ENCODE results near the gene GLIS1.

Gene GLIS1

DNA sequence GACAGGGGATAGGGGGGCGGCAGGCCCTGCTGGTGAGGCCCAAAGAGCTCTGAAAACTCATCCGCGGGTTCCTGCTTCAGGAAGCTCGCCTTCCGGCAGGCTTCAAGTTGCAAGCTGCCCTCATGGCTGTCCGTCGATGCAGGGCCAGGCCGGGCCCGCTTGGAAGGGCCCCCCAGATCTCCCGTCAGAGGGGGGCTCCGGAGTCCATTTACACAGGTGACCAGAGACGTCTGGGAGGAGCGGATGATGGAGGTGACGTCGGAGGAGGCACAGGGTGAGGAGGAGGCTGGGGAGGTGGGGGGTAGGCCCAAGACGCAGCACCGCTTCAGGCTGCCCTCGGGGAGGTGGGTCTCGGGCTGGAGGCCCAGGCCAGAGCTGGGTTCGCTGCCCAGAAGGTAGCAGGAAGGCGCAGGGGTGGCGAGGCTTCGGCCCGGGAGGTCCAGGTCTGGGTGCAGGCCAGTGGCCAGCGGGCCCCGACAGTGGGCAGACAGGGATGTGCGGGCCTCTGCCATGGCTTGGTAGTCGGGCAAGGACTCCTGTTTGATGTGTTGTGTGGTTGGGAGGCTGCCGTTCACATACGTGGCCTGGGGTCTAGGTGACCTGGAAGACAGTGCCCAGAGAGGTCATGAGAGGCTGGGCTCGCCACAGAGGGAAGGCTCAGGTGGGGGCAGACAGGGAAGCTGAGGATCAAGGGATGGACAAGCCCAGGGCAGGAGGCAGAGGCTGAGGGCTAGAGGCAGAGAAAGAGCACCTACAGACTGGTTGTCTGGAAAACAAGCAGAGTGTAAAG lies 144.4 kb downstream of the GLIS1 start:
- ChIA-PET POLR2A (no interaction called here), CTCF (interaction anchor here (1.1 kb wide), 1 partner anchor 160 kb away, joined by 3 read pairs; no protein-coding TSS in a partner anchor)
- H3K4me3 ChIP-seq (ENCODE audit: low read depth, low read length), result no peak overlapping the region
- TF ChIP-seq, protein P1, sequence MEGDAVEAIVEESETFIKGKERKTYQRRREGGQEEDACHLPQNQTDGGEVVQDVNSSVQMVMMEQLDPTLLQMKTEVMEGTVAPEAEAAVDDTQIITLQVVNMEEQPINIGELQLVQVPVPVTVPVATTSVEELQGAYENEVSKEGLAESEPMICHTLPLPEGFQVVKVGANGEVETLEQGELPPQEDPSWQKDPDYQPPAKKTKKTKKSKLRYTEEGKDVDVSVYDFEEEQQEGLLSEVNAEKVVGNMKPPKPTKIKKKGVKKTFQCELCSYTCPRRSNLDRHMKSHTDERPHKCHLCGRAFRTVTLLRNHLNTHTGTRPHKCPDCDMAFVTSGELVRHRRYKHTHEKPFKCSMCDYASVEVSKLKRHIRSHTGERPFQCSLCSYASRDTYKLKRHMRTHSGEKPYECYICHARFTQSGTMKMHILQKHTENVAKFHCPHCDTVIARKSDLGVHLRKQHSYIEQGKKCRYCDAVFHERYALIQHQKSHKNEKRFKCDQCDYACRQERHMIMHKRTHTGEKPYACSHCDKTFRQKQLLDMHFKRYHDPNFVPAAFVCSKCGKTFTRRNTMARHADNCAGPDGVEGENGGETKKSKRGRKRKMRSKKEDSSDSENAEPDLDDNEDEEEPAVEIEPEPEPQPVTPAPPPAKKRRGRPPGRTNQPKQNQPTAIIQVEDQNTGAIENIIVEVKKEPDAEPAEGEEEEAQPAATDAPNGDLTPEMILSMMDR (IDR thresholded peaks at IDR 0.05; ENCODE audit: insufficient read depth, low read length, missing control alignments), result no peak
- DNase-seq (ENCODE audit: low read depth, low spot score), result no peak

DNA sequence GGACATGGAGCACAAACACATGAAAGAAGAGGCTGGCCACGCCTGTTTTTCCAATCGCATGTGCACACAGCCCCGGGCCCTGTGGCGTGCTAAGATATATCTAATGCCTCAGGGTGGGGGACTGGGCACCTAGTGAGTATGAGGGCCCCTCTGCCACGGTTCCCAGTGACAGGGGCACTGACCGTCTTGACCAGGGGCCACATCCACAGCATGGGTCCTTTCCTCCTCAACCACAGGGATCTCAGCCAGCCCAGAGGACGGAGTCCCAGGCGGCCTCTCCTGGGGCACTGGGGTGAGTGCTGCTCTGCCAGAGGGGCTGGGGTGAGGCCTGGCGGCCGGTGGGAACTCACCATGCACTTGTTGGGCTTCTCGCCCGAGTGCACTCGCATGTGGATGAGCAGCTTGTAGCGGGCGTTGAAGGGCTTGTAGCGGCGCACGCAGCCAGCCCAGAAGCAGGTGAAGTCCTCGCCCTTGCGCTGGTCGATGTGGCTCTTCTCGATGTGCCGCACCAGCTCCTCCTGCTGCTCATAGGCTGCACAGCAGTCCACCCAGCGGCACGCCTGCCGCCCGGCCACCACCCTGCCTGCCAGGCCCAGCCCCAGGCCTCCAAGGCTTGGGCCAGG lies 145.1 kb downstream of the GLIS1 start:
- ChIA-PET POLR2A (no interaction called here), CTCF (no interaction called here)
- TF ChIP-seq, protein P1 (IDR thresholded peaks at IDR 0.05; ENCODE audit: insufficient read depth, low read length, missing control alignments), result no peak
- no peak for DNase-seq (ENCODE audit: low read depth, low spot score)
- H3K4me3 ChIP-seq (ENCODE audit: low read depth, low read length), result no peak overlapping the region

DNA sequence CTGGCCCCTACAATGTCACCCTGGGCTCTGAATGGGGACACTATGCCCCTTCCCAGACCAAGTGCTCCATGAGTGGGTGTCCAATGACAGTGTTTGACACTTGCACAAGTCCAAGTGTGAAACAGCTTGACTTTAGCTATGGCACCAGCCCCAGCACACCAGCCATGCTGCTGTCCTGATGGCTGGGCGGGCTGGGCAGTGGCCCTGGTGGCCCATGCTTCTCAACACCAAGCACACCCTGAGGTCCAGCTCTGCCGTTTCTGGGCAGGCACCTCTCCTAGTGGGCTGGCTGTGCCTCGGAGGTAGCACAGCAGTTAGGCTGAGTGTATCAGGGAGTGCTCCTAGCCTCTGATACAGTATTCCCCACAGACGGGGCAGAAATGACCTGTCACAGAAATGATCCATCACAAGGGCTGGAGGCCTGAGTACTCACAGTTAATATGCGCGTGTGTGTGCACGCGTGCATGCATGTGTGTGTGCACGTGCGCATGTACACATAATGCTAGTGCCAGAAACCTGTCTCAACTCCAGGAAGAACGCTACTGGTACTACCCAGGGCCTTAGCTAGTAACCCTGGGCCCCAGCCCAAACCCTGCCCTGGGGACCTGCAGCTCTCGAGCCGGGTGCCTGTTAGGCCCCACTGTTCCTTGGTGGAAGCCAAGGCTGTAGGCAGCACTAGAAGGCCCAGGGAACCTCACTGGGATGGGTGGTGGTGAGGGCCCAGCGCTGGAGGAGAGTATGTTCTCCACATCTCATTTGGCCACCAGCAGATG lies 145.8 kb downstream of the GLIS1 start:
- no peak overlapping the region for H3K4me3 ChIP-seq (ENCODE audit: low read depth, low read length)
- CTCF ChIA-PET, result interaction anchor here (3.6 kb wide), 1 partner anchor 107 kb away, joined by 9 read pairs; no protein-coding TSS in a partner anchor
- TF ChIP-seq, protein P1 (IDR thresholded peaks at IDR 0.05; ENCODE audit: insufficient read depth, low read length, missing control alignments), result no peak
- POLR2A ChIA-PET, result no interaction called here
- DNase-seq (ENCODE audit: low read depth, low spot score), result no peak

DNA sequence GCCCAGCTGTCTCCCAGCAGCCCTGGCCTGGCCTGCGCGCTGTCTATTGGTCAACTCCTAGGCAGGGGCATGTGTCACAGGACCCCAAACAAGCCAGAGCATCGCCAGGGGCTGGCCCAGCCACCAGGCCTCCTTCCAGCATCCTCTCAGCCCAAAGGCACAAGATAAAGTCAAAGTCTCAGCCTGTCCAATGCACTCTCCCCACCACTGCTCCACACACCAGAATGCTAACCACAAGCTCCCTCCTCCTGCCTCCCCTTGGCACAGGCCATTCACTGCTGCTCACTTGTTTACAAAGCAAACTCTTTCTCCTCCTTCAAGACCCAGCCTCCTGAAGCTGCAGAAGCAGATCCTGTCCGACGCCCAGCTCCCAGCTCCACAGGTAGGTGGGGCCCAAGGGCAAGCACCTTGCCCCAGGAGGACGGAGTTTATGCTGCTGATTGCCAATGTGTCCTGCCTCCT lies 146.4 kb downstream of the GLIS1 start:
- H3K4me3 ChIP-seq (ENCODE audit: low read depth, low read length), result no peak overlapping the region
- no peak for DNase-seq (ENCODE audit: low read depth, low spot score)
- TF ChIP-seq, protein P1 (IDR thresholded peaks at IDR 0.05; ENCODE audit: insufficient read depth, low read length, missing control alignments), result no peak
- CTCF ChIA-PET, result interaction anchor here (3.6 kb wide), 1 partner anchor 107 kb away, joined by 9 read pairs; no protein-coding TSS in a partner anchor
- POLR2A ChIA-PET, result no interaction called here

DNA sequence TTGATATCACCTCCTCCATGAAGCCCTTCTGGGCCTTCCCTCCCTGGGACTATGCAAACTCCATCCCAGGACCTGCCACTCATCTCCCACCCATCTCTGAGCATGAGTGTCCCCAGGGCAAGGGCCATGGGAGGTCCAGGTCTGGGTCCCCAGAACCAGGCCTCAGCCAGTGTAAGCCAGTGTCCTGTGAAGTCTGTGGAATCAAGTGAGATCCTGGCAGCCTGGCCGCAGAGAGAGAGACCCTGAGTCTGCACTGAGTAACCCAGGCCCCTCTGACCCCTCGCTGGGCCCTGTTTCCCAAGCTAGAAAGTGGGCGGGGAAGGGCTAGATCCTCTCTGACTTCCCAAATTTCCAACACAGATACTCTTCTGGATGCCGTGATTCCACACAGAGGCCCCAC lies 147.0 kb downstream of the GLIS1 start:
- H3K4me3 ChIP-seq (ENCODE audit: low read depth, low read length), result no peak overlapping the region
- DNase-seq (ENCODE audit: low read depth, low spot score), result no peak
- TF ChIP-seq, protein P1 (IDR thresholded peaks at IDR 0.05; ENCODE audit: insufficient read depth, low read length, missing control alignments), result no peak
- CTCF ChIA-PET, result interaction anchor here (3.6 kb wide), 1 partner anchor 106 kb away, joined by 9 read pairs; no protein-coding TSS in a partner anchor
- POLR2A ChIA-PET, result interaction anchor here (0.6 kb wide), 1 partner anchor 290 kb away, joined by 4 read pairs; no protein-coding TSS in a partner anchor
